Pancreas (tissue), 10 donors: Measurements from ENCODE around the gene GLMP. TPM values are rescaled to one million over a fixed set of nuclear protein-coding genes. Genes with fewer than 3 reads are reported as not detected.
A peak's percentile ranks its signal among the peaks of the same experiment; 100 is the strongest.

Experiments used
- ATAC-seq, 4 donors: fragments of 200-7000 bp; cut with Tn5 transposase; one replicate each; pipeline versions ENCODE4 v1.8.0 to v1.9.1; 2020; ENCODE audit warnings: mild to moderate bottlenecking in 4 of 4, moderate library complexity in 4 of 4
- DNase-seq, 6 donors: peaks; one replicate each; pipeline ENCODE4 v3.0.0-alpha.2; 2020
- FAIRE-seq: peaks from 2 replicates; lab custom pipeline; 2012; peaks lifted over from hg19 to GRCh38; lab: Jason Lieb, UNC
- H3K27ac ChIP-seq, 4 donors: fragments of 200-600 bp; sonication (generic); 1 replicate in 3 of 4; 2 replicates in 1 of 4; pipeline versions ENCODE4 v1.5.0 to v1.8.0; 2020
- H3K27me3 ChIP-seq, 4 donors: fragments of 200-600 bp; one replicate each; pipeline ENCODE4 v1.8.0; 2021
- H3K36me3 ChIP-seq, 3 donors: fragments of 200-600 bp; sonication (generic) in 1 of 3; one replicate each; pipeline versions ENCODE4 v1.5.0 to v1.8.0; 2020 to 2021
- H3K4me1 ChIP-seq, 3 donors: fragments of 200-600 bp; one replicate each; pipeline ENCODE4 v1.8.0; 2021
- H3K4me3 ChIP-seq, 4 donors: fragments of 200-600 bp; sonication (generic) in 2 of 4; one replicate each; pipeline versions ENCODE4 v1.5.0 to v1.8.0; 2020 to 2021
- H3K9me3 ChIP-seq, 4 donors: fragments of 200-600 bp; one replicate each; pipeline ENCODE4 v1.8.0; 2021
- CTCF ChIP-seq, 4 donors: fragments of 200-600 bp; sonication (generic) in 3 of 4; IDR thresholded peaks; one replicate each; pipeline versions ENCODE4 v1.5.0 to v1.8.0; 2021; ENCODE audit warnings: antibody characterized with exemption in 4 of 4
- WGBS, 2 donors: extraction: QIAGEN DNeasy Blood & Tissue Kit; methylation state at CpG; one replicate each; pipeline ENCODE4 v1.1.7; 2013; 5-methylcytosine and 5-hydroxymethylcytosine counted together
- intact Hi-C, 3 donors: fragments of 100-400 bp; cut with DNase I; formaldehyde crosslinking; loops; one replicate each; pipeline versions ENCODE4 v1.11.1 to v1.14.2; 2022
- polyA plus RNA-seq, 2 donors: library from polyadenylated mRNA; stranded (reverse); fragments of 200-250 nt; gene quantifications; one replicate each; pipeline ENCODE4 v1.2.3, GENCODE V29; 2013
- total RNA-seq, 6 donors: library from RNA; stranded (reverse); fragmentation: NEBNext Ultra II Directional in 4 of 6; extraction: Animal tissue kit (Norgen Biotek cat#: 25700) in 4 of 6; gene quantifications; one replicate each; pipeline versions ENCODE4 v1.2.1 to v1.2.4, GENCODE V29; 2021 to 2023
- donor health status: healthy with polysubstance abuse.
- donor health status: DM: no; HTN: no; CAD: no; lungs with moderate emphysema.
- donor health status: DM: no; HTN: no; CAD: no.
- donor health status: control.
- donor health status: control.
- donor health status: Bipolar disorder and iron deficiency.
- donor health status: DM: yes; HTN: yes; CAD: no.
- donor health status: DM: no; HTN: no; CAD: no.
- donor health status: DM: no; HTN: no; CAD: no.
- donor health status: DM: yes; HTN: yes; CAD: no.

GLMP gene
- total and polyA plus RNA-seq, 8 donors = 11.1 to 32.5 (median 23.0) TPM

- TF ChIP-seq CTCF (IDR thresholded peaks at IDR 0.05) = no peak
- Histone ChIP-seq H3K4me1 (no peaks in the 10 kb centered on the region), H3K27me3 (no peaks in the 10 kb centered on the region), H3K9me3 (no peaks in the 10 kb centered on the region), H3K27ac (no peak overlapping the region), H3K36me3 (peaks cover 0 to 6% (median 3%) of the 10 kb centered on the region in 3 donors), H3K4me3 (no peak overlapping the region)
- FAIRE-seq (no peak), ATAC-seq (no peak), DNase-seq (no peak)
- 93 to 100% methylated on average over 4 of the region's 4 CpGs for WGBS, 2 donors
- intact Hi-C loops = no loop called here
Measured at GRCh38 chr1:156303241-156303640, 7.8 kb upstream of the GLMP start.

GRCh38 chr1:156298852-156299357, 3.4 kb upstream of the GLMP start, which contains the start of gene VHLL:
TSS of gene VHLL (minus strand) at chr1:156299307. CDS start at chr1:156299189, 118 bp downstream.
- H3K4me1 ChIP-seq = no peaks in the 10 kb centered on the region
- no peak within 1 kb of the TSS for H3K27ac ChIP-seq
- DNase-seq (no peak), ATAC-seq (no peak), FAIRE-seq (no peak)
- H3K36me3 ChIP-seq = no peaks in the 10 kb centered on the region
- intact Hi-C loops = no loop called here
- H3K9me3 ChIP-seq = no peaks in the 10 kb centered on the region
- no peak for TF ChIP-seq CTCF (IDR thresholded peaks at IDR 0.05)
- 85 to 87% methylated on average over 19 of the region's 19 CpGs for WGBS, 2 donors
- H3K4me3 ChIP-seq = no peak within 1 kb of the TSS
- H3K27me3 ChIP-seq = no peaks in the 10 kb centered on the region

GRCh38 chr1:156293895-156294294, 1.6 kb downstream of the GLMP start:
- Histone ChIP-seq H3K36me3 (no peaks in the 10 kb centered on the region), H3K4me1 (peaks cover 0 to 4% (median 3%) of the 10 kb centered on the region in 3 donors), H3K9me3 (no peaks in the 10 kb centered on the region), H3K27ac (no peak overlapping the region), H3K27me3 (no peaks in the 10 kb centered on the region), H3K4me3 (no peak overlapping the region)
- TF ChIP-seq CTCF (IDR thresholded peaks at IDR 0.05) = no peak
- 85 to 89% methylated on average over 9 of the region's 9 CpGs for WGBS, 2 donors
- DNase-seq (peak in 1 of 6 donors; percentile 60), ATAC-seq (no peak), FAIRE-seq (no peak)
- intact Hi-C loops = no loop called here

- DNase-seq (no peak), ATAC-seq (no peak), FAIRE-seq (no peak)
- Histone ChIP-seq H3K27me3 (no peaks in the 10 kb centered on the region), H3K4me3 (no peak overlapping the region), H3K4me1 (peaks cover 0 to 4% (median 3%) of the 10 kb centered on the region in 3 donors), H3K27ac (no peak overlapping the region), H3K36me3 (no peaks in the 10 kb centered on the region), H3K9me3 (no peaks in the 10 kb centered on the region)
- TF ChIP-seq CTCF (IDR thresholded peaks at IDR 0.05) = no peak
- intact Hi-C loops = no loop called here
- WGBS, 2 donors = 84 to 91% methylated on average over 8 of the region's 8 CpGs
Measured at GRCh38 chr1:156293098-156293434, 2.4 kb downstream of the GLMP start.

- intact Hi-C loops = no loop called here
- DNase-seq (peak; percentile 85 to 96 (median 90)), FAIRE-seq (no peak), ATAC-seq (peak; percentile 94 to 97 (median 96))
- H3K27me3 ChIP-seq = no peaks in the 10 kb centered on the region
- no peaks in the 10 kb centered on the region for H3K36me3 ChIP-seq
- H3K4me1 ChIP-seq = peaks cover 0 to 4% (median 3%) of the 10 kb centered on the region in 3 donors
- H3K9me3 ChIP-seq = no peaks in the 10 kb centered on the region
- 10 to 14% methylated on average over 35 to 37 of the region's 37 CpGs for WGBS, 2 donors
- no peak for TF ChIP-seq CTCF (IDR thresholded peaks at IDR 0.05)
- H3K4me3 ChIP-seq = peak overlapping the region; percentile 9 to 51 (median 34)
- peak overlapping the region; percentile 8 to 68 (median 60) for H3K27ac ChIP-seq
Measured at GRCh38 chr1:156291226-156292061, 4.0 kb downstream of the GLMP start.
